HG03432 (cell line): ENCODE data around the gene UGT1A3.

Experiments used
- ATAC-seq: cut with Tn5 transposase; IDR thresholded peaks from one replicate; pipeline ENCODE4 v1.9.1; 2021; ENCODE audit warnings: mild to moderate bottlenecking, moderate library complexity; ENCODE audit not compliant: unreplicated experiment

UGT1A3 gene

GRCh38 chr2:233756429-233757081, 27.7 kb downstream of the UGT1A3 start:
- ATAC-seq: no peak

GRCh38 chr2:233758141-233758540, 29.3 kb downstream of the UGT1A3 start:
- no peak for ATAC-seq

GRCh38 chr2:233758849-233759248, 30.0 kb downstream of the UGT1A3 start:
- no peak for ATAC-seq

GRCh38 chr2:233760043-233760442, 31.2 kb downstream of the UGT1A3 start, which contains the start of gene UGT1A1:
UGT1A1 (plus strand) TSS chr2:233760270; CDS start chr2:233760288, 18 bp downstream.
- no peak for ATAC-seq

GRCh38 chr2:233761040-233761769, 32.4 kb downstream of the UGT1A3 start:
- ATAC-seq: no peak

GRCh38 chr2:233764264-233764663, 35.4 kb downstream of the UGT1A3 start:
- no peak for ATAC-seq

GRCh38 chr2:233764761-233765160, 35.9 kb downstream of the UGT1A3 start:
- no peak for ATAC-seq

GRCh38 chr2:233766416-233766815, 37.6 kb downstream of the UGT1A3 start:
- ATAC-seq: no peak

GRCh38 chr2:233768076-233768475, 39.2 kb downstream of the UGT1A3 start:
- ATAC-seq: no peak

- no peak for ATAC-seq
Observed at GRCh38 chr2:233769260-233769659, 40.4 kb downstream of the UGT1A3 start.

- no peak for ATAC-seq
Observed at GRCh38 chr2:233772153-233772552, 43.3 kb downstream of the UGT1A3 start.

GRCh38 chr2:233772583-233772982, 43.7 kb downstream of the UGT1A3 start:
- no peak for ATAC-seq

- no peak for ATAC-seq
Observed at GRCh38 chr2:233773854-233774253, 45.0 kb downstream of the UGT1A3 start.

GRCh38 chr2:233775414-233775813, 46.6 kb downstream of the UGT1A3 start:
- ATAC-seq: no peak

- ATAC-seq: no peak
Observed at GRCh38 chr2:233778030-233778429, 49.2 kb downstream of the UGT1A3 start, which contains the start of gene MROH2A. MROH2A (plus strand) TSS chr2:233778330; CDS start chr2:233779359, 1,029 bp downstream.

GRCh38 chr2:233779722-233780121, 50.9 kb downstream of the UGT1A3 start:
- ATAC-seq: no peak

GRCh38 chr2:233780771-233781170, 51.9 kb downstream of the UGT1A3 start:
- no peak for ATAC-seq

- no peak for ATAC-seq
Observed at GRCh38 chr2:233789554-233789953, 60.7 kb downstream of the UGT1A3 start.

- ATAC-seq: no peak
Observed at GRCh38 chr2:233791151-233791882, 62.5 kb downstream of the UGT1A3 start.

GRCh38 chr2:233791883-233792329, 63.1 kb downstream of the UGT1A3 start:
- no peak for ATAC-seq

GRCh38 chr2:233792720-233793119, 63.9 kb downstream of the UGT1A3 start:
- ATAC-seq: no peak
